Measurements from ENCODE around the gene UPK3B.
"Not testable (repeated sequence)": the region's sequence is repeated elsewhere in the genome, so short reads cannot be mapped to it uniquely, and the experiment has no call there.

UPK3B gene

DNA sequence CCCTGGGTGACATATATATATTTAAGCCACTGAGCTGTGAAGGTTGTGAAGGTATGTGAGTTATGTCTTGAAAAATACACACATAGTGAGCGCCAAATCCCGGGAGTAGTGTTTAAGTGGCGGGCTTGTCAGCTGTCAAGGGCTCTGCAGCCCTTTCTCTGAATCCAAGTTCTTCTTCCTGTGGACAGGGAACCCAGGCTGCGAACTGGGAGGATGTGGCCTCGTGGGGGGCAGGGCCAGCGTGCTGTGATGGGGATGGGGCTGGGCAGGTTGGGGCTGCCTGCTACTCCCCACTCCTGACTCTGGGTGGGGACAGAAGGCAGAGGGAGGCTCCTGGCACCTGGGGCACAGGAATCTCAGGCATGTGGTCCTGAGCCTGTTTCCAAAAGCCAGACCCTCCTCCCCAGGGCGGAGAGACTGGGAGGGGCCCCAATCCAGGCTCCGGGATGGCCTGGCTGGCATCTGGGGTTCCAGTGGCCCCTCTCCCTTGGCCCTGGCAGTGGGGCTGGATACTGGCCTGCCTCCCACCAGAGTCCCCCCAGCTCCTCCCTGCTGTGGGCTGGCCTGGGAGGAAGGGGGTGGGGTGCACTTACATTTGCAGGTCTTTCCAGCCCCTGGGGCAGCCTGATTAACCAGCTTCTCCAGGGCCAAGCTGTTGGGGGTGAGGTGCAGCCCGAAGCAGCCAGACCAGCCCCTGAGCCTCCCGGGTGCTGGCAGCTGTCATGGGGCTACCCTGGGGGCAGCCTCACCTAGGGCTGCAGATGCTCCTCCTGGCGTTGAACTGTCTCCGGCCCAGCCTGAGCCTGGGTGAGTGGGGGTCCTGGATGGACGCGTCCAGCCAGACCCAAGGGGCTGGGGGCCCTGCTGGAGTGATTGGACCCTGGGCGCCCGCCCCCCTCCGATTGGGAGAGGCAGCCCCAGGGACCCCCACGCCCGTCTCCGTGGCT lies at the start of gene UPK3B:
UPK3B (plus strand) TSS at position 622 of the 947 bp plus-strand sequence; CDS start at position 723, 101 bp downstream.
- no peak for DNase-seq

DNA sequence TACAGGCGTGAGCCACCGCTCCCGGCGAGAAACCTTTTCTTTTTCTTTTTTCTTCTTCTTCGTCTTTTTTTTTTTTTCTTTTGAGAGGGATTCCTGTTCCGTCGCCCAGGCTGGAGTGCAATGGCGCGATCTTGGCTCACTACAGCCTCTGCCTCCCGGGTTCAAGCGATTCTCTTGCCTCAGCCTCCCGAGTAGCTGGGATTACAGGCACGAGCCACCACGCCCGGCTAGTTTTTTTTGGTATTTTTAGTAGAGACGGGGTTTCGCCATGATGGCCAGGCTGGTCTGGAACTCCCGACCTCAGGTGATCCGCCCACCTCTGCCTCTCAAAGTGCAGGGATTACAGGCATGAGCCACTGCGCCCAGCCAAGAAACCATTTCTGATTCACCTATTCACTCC lies 49.6 kb upstream of the UPK3B start:
- not testable (repeated sequence) for DNase-seq

DNA sequence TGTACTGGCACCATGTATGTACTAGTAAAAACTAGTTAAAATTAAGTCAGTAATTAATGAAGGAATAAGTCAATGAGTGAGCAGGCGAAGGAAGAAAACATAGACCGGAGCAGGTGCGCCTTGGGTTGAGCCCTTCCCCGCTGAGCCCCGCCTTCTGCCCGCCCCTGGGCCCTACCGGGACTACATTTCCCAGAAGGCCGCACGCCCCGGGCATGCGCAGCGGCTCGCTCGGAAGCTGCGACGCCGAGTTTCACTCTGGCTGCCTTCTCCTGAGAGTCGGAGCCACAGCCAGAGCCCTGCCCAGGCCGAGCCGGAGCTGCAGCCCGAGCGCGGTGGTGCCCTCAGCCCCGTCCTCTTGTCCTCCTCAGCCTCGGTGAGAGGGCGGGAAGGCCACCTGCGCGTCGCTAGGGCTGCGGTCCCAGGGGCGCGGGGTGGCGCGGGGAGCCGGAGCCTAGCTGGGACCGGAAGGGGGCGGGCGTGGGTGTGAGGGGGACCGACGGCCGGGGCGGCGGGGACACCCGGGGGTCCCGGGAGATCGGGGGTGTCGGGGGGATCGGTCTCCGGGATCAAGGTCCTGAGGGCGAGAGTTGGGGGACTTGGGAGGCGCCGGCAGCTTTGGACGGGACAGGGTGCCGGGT lies 48.8 kb upstream of the UPK3B start, which contains the start of gene DTX2:
DTX2 (plus strand) TSS at position 246 of the 638 bp plus-strand sequence. CDS start 18,801 bp downstream, outside the sequence.
- not testable (repeated sequence) for DNase-seq

DNA sequence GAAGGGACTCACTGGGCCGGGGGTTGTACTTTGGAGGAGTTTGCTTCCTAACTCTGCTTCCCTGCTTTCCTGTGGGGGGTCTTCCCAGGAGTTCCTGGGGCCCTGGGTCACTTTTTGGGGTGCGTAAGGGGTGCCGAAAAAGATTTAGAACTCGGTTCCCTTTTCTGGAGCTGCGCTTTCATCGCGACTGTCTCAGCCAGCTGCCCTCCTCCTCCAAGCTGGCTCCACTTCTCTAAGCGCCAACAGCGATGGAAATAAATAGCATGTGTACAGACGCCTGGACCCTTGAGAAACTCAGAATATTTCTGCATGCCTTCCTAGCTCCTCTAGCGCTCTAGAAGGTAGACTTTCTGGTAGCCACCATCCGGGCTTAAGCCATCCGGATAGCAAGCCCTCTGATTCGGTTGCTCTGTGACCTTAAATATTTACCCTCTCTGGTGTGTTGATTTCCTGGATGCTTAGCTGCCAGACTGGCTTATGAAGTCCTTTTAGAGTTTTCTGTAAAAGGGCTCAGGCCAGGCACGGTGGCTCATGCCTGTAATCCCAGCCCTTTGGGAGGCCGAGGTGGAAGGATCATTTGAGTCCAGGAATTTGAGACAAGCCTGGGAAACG lies 48.0 kb upstream of the UPK3B start:
- DNase-seq = not testable (repeated sequence)

DNA sequence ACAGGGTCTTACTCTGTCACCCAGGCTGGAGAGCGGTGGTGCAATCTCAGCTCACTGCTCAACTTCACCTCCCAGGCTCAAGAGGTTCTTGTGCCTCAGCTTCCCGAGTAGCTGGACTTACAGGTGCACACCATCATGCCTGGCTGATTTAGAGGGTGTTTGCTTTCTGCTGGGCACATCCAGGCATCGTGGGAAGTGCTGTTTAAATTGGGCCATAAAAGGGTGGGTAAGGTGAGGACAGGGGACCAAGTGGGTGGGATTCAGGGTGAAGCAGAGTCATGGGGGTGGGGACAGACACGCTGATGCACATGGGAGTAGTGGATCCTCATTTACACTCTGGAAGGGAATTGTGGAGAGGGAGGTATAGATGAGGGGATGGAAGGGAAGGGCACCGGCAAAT lies 45.4 kb upstream of the UPK3B start:
- DNase-seq = not testable (repeated sequence)

DNA sequence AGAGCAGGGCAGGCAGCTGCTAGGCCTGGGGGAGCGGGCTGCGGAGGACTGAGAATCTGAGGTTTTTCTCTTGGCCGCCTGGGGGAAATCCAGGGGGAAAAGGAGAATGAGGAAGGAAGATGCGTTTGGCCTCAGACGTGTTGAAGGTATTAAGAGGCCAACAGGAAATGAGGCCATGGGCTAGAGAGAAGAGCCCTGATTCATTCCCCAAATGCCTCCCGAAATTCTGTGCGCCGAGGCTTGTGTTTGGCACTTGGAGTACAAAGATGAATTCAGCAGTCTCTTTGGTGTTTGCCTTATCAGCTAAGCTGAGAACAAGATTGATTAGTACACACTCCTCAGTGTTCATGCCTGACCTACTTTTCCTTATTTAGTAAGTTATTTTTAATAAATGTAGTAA lies 44.4 kb upstream of the UPK3B start:
- DNase-seq = not testable (repeated sequence)

DNA sequence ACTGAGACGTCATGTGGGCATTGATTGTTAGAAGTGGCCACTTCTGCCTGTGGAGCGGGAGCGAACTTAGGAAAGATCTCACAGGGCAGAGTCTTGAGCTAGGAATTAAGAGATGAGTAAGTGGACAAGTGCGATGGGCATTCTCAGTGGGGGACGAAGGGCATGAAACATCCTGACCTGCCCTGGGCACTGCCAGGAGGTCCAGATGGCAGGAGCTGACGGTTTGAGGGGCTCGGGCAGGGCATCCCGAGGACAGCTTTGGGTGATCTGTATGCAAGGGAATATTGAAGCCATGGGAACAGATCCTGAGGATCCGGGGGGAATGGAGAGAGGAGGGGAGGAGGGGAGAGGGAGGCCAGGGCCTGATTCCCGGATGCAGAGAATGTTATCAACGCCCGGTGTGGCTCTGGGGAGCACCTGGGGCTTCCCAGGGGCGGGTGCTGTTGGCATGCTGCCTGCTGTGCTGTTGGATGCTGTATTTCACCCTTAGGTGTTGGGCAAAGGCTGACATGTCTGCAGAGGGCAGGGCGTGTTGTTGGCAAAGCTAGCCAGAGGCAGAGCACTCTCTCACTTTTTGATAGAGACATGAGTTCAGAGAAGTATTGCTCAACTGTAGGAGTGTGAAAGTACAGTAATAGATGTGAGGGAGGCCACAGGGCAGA lies 42.5 kb upstream of the UPK3B start:
- DNase-seq = not testable (repeated sequence)

DNA sequence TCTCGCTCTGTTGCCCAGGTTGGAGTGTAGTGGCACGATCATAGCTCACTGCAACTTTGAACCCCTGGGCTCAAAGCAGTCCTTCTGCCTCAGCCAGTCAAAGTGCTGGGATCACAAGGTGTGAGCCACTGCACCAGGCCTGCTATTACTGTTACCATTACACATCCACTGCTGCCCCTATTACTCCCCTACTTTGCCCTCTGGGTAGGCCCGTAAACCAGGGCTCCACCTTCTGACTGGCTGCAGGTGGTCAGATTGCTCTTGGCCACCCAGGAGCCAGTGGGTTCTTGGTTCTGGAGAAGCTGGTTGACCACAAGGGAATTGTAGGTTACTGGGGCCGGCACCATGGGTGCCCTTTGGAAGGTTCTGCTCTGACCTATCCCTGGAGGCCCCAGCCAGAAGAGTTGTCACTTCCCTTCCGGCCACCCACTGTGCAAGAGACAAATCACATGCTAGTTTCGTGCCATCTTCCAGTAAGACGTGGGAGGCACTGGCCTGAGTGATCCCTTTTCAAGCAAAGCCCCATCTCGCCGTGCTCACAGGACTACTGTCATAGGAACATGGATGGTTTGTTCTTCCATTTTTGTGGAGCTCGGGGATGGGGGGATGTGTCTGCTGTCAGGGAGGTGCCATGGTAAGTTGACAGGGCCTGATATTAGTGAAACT lies 38.7 kb upstream of the UPK3B start:
- DNase-seq = not testable (repeated sequence)

DNA sequence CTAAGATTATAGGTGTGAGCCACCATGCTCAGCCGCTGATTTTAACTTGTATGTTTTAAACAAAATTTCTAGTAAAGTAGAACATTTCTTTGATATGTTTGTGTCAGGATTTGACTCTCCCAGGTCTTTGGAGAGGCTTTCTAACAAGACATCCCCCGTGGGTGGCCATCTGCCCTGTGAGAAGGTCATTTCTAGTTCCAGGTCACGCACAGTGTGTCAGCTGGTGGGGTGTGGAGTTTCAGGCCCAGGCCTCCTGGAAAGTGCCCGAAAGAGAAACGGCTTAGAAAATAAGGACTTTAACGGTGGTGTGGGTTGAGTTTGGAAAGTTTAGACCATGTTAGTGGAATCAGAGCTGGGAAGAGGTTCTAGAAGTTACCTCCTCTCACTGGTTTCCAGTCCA lies 37.3 kb upstream of the UPK3B start:
- DNase-seq = not testable (repeated sequence)

DNA sequence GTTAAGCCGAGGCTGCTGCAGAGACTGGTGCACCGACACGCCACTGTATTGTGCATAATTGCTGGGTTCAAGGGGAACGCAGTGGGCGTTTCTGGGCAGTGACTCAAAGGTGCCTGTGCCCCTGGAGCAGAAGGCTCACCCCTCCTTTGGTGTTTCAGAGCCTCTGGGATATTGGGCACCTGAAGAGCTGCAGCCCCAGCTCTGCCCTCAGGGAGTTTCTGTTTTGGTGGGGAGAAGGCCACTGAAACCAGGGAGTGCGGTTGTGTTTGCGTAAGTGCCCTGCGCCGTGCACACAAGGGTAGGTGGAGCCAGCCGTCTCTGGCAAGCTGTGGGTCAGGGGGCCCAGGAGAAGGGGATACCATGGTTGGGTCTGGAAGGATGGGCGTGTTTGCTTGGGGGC lies 34.1 kb upstream of the UPK3B start:
- DNase-seq = not testable (repeated sequence)

DNA sequence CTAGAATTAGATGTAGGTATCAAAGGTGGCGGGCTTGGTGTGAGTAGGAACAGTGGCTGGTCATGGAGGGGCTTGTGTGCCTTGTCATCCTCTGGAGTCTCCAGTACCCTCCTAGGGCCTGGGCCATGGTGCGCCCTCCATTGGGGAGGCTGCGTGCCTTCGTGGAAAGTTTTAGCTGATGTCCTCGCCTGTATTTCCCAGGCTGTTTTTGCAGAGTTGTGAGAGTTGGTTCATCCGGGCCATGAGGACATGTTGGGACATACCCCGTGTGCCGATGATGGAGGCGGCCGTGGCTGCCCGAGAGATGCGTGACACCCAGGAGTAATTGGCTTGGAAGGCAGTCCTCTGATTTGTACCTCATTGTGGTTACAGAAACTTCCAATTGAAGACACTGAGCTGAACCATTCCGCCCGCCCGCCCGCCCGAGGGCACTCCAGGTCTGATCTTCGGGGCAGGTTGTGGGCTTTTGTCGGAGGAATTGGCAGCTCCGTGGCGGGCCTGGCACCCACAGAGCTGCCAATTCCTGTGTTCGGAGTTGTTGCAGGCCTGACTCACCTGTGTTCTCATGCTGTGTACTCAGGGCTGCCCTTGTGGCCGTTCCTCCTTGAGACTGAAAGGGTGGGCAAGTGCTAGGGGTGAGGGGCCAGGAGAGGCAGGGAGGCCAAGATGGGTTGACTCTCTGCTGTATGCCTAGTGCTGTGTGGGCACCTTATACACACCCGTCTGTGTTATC lies 33.4 kb upstream of the UPK3B start:
- not testable (repeated sequence) for DNase-seq

DNA sequence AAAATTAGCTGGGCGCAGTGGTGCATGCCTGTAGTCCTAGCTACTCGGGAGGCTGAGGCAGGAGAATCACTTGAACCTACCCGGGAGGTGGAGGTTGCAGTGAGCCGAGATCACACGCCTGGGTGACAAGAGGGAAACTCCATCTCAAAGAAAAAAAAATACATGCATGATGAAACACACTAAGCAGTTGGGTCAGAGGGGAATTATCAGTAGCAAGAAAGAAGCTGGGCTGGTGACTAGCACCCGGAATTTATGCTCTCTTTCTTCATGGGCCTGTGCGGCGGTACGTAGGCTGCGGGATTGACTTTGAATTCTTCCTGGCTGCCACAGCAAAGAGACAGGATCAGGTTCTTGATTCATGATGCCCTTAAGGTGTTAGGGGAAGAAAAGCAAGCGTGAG lies 30.7 kb upstream of the UPK3B start:
- not testable (repeated sequence) for DNase-seq

DNA sequence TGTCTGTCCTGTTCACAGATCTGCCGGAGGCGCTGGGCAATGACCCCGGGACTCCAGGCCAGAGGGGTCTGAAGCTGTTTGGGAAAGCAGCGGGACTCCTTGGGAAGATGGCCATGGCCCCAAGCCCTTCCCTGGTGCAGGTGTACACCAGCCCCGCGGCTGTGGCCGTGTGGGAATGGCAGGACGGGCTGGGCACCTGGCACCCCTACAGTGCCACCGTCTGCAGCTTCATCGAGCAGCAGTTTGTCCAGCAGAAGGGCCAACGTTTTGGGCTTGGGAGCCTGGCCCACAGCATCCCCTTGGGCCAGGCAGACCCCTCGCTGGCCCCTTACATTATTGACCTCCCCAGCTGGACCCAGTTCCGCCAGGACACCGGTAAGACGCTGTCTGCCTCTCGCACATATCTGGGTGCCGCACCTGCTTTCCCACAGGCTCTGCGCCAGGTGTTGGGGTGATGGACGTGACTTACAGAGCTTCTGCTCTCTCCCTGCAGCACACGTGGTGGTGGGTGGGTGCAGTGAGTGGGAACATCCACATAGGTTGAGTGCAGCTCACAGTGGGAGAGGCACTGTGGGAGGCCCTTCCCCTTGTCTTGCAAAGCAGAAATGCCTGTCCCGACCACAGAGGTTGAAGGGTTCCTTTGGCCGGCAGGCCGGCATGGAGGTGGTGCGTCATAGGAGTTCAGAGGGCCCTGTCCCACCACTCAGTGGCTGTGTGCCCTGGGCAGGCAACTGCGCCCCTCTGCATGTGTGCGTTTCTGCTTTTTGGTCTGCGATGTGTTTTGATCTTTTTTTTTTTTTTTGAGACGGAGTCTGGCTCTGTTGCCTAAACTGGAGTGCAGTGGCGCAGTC lies 29.7 kb upstream of the UPK3B start:
- not testable (repeated sequence) for DNase-seq

DNA sequence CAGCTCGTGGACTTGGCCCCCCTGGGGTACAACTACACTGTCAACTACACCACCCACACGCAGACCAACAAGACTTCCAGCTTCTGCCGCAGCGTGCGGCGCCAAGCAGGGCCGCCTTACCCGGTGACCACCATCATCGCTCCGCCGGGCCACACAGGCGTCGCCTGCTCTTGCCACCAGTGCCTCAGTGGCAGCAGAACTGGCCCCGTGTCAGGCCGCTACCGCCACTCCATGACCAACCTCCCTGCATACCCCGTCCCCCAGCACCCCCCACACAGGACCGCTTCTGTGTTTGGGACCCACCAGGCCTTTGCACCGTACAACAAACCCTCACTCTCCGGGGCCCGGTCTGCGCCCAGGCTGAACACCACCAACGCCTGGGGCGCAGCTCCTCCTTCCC lies 27.7 kb upstream of the UPK3B start:
- not testable (repeated sequence) for DNase-seq

DNA sequence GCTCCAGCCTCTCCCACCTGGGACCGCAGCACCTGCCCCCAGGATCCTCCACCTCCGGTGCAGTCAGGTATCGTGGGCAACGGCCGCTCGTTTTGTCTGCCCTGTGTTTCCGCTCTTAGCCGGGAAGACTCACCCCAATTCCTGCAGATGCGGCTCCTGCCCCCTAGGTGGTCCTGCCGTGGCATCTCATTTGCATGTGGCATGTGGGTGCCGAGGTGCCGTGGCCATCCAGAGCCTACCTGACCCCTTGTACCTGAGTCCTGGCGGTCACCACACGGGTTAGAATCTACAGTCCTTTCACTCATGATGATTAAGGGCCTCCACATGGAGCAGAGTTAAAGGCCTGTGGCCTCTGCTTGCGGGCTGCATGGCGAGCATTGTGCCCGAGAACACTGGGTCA lies 27.3 kb upstream of the UPK3B start:
- DNase-seq = not testable (repeated sequence)

DNA sequence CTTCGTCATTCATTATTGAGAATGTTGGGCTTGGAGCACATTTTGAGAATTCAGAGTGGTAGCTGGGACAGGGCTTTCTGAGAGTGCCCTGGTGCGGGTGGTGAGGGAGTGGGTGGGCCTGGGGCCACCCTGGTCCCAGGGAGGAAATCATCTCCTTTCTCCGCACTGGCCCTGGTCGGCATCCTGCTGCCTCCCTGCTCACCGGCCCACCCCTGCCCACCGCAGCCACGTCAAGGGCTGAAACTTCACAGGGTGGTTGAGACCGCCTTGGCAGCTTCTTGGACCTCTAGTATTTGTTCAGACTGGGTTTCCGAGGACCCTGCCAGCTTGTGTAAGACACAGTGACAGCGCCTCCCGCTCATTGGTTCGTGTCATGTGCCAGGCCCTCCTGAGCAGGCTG lies 25.9 kb upstream of the UPK3B start:
- DNase-seq = not testable (repeated sequence)

DNA sequence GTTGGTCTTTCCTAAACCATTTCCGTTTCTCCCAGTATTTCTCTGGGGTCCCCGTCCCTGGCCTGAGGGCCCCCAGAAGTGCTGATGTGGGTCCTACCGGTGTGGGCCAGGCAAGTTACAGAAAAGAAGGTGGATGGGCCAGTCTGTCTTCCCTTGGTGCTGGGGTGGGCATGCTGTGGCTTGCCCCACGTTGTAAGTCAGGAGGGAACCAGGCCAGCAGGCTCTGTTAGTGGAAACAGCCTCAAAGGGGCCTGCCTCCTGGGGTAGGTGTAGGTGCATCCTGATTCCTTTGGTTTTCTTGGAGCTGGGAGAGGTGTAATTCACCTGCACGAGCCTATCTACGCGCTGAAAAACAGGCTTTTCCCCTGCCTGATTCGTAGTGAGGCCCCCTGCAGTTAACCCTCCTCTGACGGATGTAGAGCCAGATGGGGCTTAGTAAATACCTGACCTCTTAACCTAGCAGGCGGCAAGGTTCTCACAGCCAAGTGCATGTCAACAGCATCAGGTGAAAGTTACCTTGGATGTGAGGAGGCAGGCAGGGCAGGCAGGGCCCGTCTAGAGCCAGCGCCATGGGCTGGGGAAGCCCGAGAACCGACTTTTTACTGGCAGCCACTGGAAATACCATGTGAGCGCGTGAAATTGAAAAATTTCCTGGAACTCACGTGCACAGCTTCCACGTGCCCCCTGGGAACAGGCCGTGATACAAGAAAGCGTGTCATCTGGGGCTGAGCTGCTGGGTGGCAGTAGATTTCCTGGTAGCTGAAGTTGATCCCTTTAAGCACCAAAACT lies 24.3 kb upstream of the UPK3B start:
- not testable (repeated sequence) for DNase-seq

DNA sequence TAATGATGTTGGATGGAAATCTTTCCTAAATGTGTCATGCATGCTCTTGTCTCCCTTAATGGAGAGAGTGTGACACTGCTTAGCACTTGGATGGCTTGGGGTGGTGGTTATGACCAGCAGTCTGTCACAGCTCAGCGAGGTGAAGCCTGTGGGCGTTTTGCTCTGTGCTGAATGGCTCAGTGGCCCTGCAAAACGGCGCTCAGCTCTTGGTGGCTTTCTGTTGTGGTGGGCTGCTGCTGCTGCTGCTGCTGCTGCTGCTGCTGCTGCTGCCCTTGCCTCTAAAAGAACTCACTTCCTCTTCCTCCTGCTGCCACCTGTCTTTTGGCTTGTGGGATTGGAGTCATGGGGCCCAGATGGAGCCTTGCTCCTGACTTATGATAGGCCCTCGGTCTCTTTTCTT lies 23.7 kb upstream of the UPK3B start:
- DNase-seq = not testable (repeated sequence)

DNA sequence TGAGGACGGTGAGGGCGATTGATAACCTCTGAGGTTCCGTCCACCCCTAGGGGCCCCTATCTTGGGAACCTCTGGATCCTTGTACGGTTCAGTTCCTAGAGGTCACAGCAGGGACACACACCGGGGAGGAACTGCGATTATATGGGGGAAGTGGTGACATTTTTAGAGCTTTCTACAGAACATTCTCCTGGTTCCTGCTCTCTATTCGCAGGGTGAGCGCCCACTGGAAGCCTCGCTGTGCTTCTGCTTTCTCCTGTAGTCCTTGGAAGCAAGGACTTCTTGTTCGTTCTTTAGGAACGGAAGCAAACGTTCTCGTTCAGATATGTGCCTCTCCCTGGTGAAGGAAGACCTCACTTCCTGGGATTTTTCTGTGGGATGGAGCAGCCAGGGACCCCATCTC lies 22.4 kb upstream of the UPK3B start:
- DNase-seq = not testable (repeated sequence)

DNA sequence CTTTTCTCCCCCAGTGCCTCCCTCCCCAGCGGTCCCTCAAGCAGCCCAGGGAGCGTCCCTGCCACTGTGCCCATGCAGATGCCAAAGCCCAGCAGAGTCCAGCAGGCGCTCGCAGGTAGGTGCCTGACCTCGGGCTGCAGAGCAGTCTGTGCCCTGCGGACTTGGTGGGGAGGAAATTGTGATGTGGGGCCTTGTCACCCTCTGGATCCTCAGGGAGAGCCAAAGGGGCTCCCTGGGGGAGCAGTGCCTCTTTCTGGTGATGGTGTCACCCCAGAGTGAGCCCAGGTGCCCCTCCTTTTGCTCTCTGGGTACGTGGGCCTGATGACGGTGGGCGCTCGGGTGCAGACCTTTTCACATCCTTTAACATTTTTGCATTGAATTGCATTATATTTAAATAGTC lies 18.2 kb upstream of the UPK3B start:
- not testable (repeated sequence) for DNase-seq

Data from stimulated activated naive CD4-positive, alpha-beta T cell (primary cell).